ENCODE results near the gene BRD8. TPM values are rescaled to one million over a fixed set of nuclear protein-coding genes. Genes with fewer than 3 reads are reported as not detected.

BRD8 gene
- polyA plus RNA-seq, 1 experiment: 72.2 TPM

DNA sequence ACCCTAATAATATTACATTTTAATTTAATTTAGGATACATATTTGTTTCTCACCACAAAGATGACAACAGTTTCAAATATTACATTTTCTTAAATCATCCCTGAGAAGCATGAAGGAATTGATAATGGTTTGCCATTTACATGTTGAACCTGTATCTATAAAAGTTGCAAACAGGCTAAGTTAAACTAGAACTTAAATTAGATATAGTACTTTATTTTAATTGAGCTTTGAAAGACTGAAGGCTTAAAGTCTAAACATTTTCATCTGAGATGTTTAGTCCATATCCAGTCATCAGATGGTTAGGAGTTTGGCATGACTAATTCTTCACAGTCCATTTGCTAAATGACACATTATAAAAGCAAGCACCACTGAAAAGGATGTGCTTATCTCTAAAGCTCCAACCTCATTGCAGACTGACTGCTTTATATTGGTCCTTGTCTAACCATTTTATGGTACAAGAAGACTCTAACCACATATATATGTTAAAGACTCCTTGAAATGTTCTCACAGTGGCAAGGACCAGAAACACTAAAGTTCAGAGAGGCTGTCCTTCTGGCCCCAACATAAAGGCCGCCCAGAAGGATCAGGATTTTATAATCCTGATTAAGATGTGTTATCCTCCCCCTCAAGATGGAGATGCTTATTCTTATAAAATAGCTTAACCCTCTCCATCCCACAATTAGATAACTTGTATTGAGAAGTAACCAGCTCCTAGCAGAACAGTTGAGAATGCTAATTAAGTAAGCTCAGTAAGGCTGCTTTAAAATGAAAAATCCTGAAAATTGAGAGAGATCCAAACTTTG, 68.8 kb downstream of the BRD8 start:
- no peak for DNase-seq (ENCODE audit: low read depth, low spot score)
- POLR2A ChIA-PET: no interaction called here
- CTCF ChIA-PET: interaction anchor here (7.5 kb wide), 1 partner anchor 32 kb away, joined by 38 read pairs; no protein-coding TSS in a partner anchor
- H3K9me3 ChIP-seq (ENCODE audit: control insufficient read depth, insufficient read depth, low read length): no peaks in the 10 kb centered on the region
- peaks cover 12% of the 10 kb centered on the region for H3K27me3 ChIP-seq (ENCODE audit: control insufficient read depth, insufficient read depth, low read length)
- no peak overlapping the region for H3K4me3 ChIP-seq (ENCODE audit: low read depth, low read length)
- H3K27ac ChIP-seq (ENCODE audit: low read depth, low read length): no peak overlapping the region
- TF ChIP-seq, protein P1, sequence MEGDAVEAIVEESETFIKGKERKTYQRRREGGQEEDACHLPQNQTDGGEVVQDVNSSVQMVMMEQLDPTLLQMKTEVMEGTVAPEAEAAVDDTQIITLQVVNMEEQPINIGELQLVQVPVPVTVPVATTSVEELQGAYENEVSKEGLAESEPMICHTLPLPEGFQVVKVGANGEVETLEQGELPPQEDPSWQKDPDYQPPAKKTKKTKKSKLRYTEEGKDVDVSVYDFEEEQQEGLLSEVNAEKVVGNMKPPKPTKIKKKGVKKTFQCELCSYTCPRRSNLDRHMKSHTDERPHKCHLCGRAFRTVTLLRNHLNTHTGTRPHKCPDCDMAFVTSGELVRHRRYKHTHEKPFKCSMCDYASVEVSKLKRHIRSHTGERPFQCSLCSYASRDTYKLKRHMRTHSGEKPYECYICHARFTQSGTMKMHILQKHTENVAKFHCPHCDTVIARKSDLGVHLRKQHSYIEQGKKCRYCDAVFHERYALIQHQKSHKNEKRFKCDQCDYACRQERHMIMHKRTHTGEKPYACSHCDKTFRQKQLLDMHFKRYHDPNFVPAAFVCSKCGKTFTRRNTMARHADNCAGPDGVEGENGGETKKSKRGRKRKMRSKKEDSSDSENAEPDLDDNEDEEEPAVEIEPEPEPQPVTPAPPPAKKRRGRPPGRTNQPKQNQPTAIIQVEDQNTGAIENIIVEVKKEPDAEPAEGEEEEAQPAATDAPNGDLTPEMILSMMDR (IDR thresholded peaks at IDR 0.05; ENCODE audit: low read depth, low read length): no peak

DNA sequence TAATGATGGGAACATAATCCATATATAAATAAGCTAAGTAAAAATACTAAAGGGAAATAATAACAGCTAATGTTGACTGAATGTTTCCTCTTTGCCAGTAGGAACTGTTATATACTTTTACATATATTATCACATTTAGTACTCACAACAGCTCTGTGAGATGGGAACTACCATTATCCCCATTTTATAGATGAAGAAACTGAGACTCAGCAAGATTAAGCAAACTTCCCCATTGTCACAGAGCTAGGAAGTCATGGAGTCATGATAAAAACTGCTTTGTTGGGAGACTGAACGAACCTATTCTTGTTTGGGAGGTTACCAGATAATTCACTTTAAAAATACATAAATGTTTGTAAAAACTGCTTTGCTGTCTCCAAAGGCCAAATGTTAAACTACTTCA, 71.2 kb downstream of the BRD8 start:
- Histone ChIP-seq H3K27me3 (ENCODE audit: control insufficient read depth, insufficient read depth, low read length) (peaks cover 16% of the 10 kb centered on the region), H3K27ac (ENCODE audit: low read depth, low read length) (no peak overlapping the region), H3K9me3 (ENCODE audit: control insufficient read depth, insufficient read depth, low read length) (no peaks in the 10 kb centered on the region), H3K4me3 (ENCODE audit: low read depth, low read length) (no peak overlapping the region)
- POLR2A ChIA-PET: no interaction called here
- CTCF ChIA-PET: interaction anchor here (0.6 to 7.5 kb wide), 5 partner anchors 9 to 328 kb away, joined by 3 to 38 read pairs (median 4); no protein-coding TSS in a partner anchor
- DNase-seq (ENCODE audit: low read depth, low spot score): no peak
- TF ChIP-seq, protein P1 (IDR thresholded peaks at IDR 0.05; ENCODE audit: low read depth, low read length): no peak

DNA sequence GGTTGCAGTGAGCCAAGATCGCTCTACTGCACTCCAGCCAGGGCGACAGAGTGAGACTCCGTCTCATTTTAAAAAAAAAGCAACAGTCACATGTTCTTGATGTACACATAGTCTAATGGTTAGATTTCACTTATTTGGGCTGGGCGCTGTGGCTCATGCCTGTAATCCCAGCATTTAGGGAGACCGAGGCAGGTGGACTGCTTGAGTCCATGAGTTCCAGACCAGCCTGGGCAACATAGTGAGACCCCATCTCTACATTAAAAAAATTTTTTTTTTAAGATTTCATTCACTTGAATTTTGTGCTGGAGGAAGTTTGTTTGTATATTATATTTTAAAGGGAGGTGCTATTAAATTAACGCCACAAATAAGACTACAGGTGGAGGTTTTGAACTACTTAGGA, 72.7 kb downstream of the BRD8 start:
- TF ChIP-seq, protein P1 (IDR thresholded peaks at IDR 0.05; ENCODE audit: low read depth, low read length): no peak
- Histone ChIP-seq H3K27me3 (ENCODE audit: control insufficient read depth, insufficient read depth, low read length) (peaks cover 10% of the 10 kb centered on the region), H3K4me3 (ENCODE audit: low read depth, low read length) (no peak overlapping the region), H3K9me3 (ENCODE audit: control insufficient read depth, insufficient read depth, low read length) (no peaks in the 10 kb centered on the region), H3K27ac (ENCODE audit: low read depth, low read length) (no peak overlapping the region)
- ChIA-PET CTCF (no interaction called here), POLR2A (no interaction called here)
- no peak for DNase-seq (ENCODE audit: low read depth, low spot score)

DNA sequence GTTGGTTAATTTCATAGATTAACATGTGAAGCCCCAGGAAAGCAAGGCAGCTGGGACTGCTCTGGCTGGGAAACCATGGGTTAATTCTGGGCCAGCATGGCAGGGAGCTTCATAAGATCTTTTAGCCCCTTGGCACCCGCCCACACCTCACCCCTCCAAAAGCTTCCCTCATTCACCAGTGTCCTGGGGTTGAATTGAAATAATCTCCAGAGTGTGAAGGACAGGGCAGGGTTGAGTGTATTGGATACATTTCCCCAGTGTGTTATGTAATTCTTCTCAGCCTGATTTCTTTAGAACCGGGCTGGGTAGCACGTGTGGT, 75.2 kb downstream of the BRD8 start:
- DNase-seq (ENCODE audit: low read depth, low spot score): no peak
- ChIA-PET POLR2A (no interaction called here), CTCF (interaction anchor here (1.8 to 2.7 kb wide), 2 partner anchors 26 to 67 kb away, joined by 9 to 10 read pairs; no protein-coding TSS in a partner anchor)
- H3K27me3 ChIP-seq (ENCODE audit: control insufficient read depth, insufficient read depth, low read length): peaks cover 4% of the 10 kb centered on the region
- TF ChIP-seq, protein P1 (IDR thresholded peaks at IDR 0.05; ENCODE audit: low read depth, low read length): no peak
- H3K9me3 ChIP-seq (ENCODE audit: control insufficient read depth, insufficient read depth, low read length): no peaks in the 10 kb centered on the region
- H3K4me3 ChIP-seq (ENCODE audit: low read depth, low read length): no peak overlapping the region
- H3K27ac ChIP-seq (ENCODE audit: low read depth, low read length): no peak overlapping the region
